ENCODE results near the gene PRKAG2. TPM values are rescaled to one million over a fixed set of nuclear protein-coding genes. Genes with fewer than 3 reads are reported as not detected.

Gene PRKAG2
- total and polyA plus RNA-seq, 2 of the 8 experiments (the other 6 are each of a cell fraction or from before 2014, with no cell fraction given): 7.5 to 18.1 TPM

DNA sequence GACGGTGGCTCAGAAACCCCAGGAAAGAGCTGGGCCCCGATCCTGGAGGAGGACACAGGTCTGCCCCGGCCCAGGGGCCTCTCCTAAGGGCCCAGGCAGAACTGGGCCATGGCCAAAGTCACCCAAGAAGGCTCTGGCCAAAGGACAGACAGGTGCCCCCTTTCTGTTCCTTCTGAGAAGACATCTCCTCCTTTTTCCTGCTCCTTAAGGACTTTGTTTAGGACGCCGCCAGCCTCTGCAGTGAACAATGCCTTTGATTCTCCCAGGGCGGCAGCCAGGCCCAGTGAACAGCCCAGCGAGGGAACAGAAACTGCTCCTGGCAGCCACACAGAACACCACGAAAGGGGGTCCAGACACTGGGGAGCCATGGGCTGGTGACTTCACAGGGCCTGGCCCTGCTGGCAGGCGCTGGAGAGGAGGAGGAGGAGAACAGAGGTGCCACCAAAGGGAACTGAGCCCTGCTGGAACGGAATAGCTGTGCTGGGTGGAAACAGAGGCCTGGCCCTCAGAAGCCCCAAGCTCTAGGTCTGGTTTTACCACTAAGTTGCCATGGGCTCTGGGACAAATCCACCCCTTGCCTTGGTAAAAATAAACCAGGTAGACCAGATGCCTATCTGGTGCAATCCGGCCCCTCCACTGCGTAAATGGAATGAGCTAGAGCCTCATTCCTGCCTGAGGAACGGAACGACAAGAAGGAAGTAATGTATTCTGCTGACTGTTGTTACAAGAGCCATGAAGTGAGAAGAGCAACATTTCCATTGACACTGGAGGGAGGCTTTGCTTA lies 193.9 kb downstream of the PRKAG2 start:
- no peaks in the 10 kb centered on the region for H3K36me3 ChIP-seq (ENCODE audit: control insufficient read depth in 2 of 4, insufficient read depth in 4 of 4, low read length in 3 of 4)
- no peak overlapping the region for H3K27ac ChIP-seq (ENCODE audit: low read depth, low read length)
- H4K20me1 ChIP-seq (replicated peaks in 1 of 2; ENCODE audit: control insufficient read depth in 1 of 2, insufficient read depth in 2 of 2, low read length in 2 of 2): no peaks in the 10 kb centered on the region
- no peak overlapping the region for H2BK20ac ChIP-seq (ENCODE audit: low read length)
- H3K18ac ChIP-seq (ENCODE audit: extremely low read depth, low read length): no peak overlapping the region
- DNase-seq (ENCODE audit: low read depth in 1 of 2, low spot score in 2 of 2) (no peak), FAIRE-seq (no peak)
- no peaks in the 10 kb centered on the region for H3K9me3 ChIP-seq (ENCODE audit: insufficient read depth in 2 of 2, low read depth in 1 of 2, low read length in 1 of 2)
- H3K4me1 ChIP-seq (replicated peaks in 1 of 4; ENCODE audit: control insufficient read depth in 3 of 4, insufficient read depth in 4 of 4, low read length in 3 of 4): peaks cover 0 to 9% (median 3%) of the 10 kb centered on the region in 4 experiments; a peak in 2 of 7 replicates
- H4K91ac ChIP-seq (replicated peaks; ENCODE audit: insufficient read length, low read length): no peak overlapping the region
- H3K4me3 ChIP-seq (ENCODE audit: extremely low read depth in 1 of 4, insufficient read depth in 2 of 4, low read depth in 3 of 4, low read length in 4 of 4): no peak overlapping the region
- no peak overlapping the region; the same call in 1 of the 2 replicates for H4K8ac ChIP-seq (ENCODE audit: extremely low read depth, insufficient read depth, low read length)
- no peak overlapping the region for H2BK120ac ChIP-seq (replicated peaks; ENCODE audit: low read depth, low read length)
- H2BK5ac ChIP-seq (ENCODE audit: low read depth, low read length): no peak overlapping the region
- no peak overlapping the region for H3K56ac ChIP-seq (replicated peaks; ENCODE audit: insufficient read length, low read depth, low read length)
- CTCF ChIA-PET (ENCODE audit: partially characterized antibody): interaction anchor here (1.1 to 4.4 kb wide), 4 partner anchors 10 to 76 kb away, joined by 4 to 29 read pairs (median 6); no protein-coding TSS in a partner anchor
- no peak overlapping the region for H3K9ac ChIP-seq (replicated peaks in 1 of 4; ENCODE audit: extremely low read depth in 1 of 4, low read depth in 3 of 4, low read length in 3 of 4)
- WGBS, 2 experiments (ENCODE audit: extremely low coverage in 1 of 2, insufficient coverage in 1 of 2, insufficient read length in 1 of 2, insufficient replicate concordance in 2 of 2, low coverage in 1 of 2, low lambda C conversion rate in 2 of 2, missing lambda C conversion rate in 1 of 2): 88% methylated on average over 11 of the region's 14 CpGs; no CpG with 5 or more reads in 1 of the 2 experiments
- no peak overlapping the region for H3K4ac ChIP-seq (replicated peaks; ENCODE audit: insufficient read length, low read depth, low read length)
- H3K23ac ChIP-seq (ENCODE audit: insufficient read length): no peak overlapping the region
- H2BK12ac ChIP-seq (ENCODE audit: low read depth, low read length): no peak overlapping the region
- no peak overlapping the region for H2AK5ac ChIP-seq (ENCODE audit: low read depth, low read length)
- H3K79me2 ChIP-seq (ENCODE audit: control insufficient read depth in 1 of 2, insufficient read depth in 2 of 2, low read length in 2 of 2): no peaks in the 10 kb centered on the region
- H3K79me1 ChIP-seq (ENCODE audit: low read depth, low read length): no peaks in the 10 kb centered on the region
- no peak overlapping the region for H2BK15ac ChIP-seq (ENCODE audit: low read length)
- POLR2A ChIA-PET (ENCODE audit: partially characterized antibody): no interaction called here
- no peak overlapping the region for H3K14ac ChIP-seq (ENCODE audit: insufficient read length)
- H3K23me2 ChIP-seq (ENCODE audit: low read depth, low read length): no peaks in the 10 kb centered on the region
- H3K4me2 ChIP-seq (ENCODE audit: insufficient read depth in 1 of 2, low read depth in 2 of 2, low read length in 2 of 2): no peak overlapping the region
- peaks cover 0 to 3% (median 0%) of the 10 kb centered on the region in 4 experiments; a peak in 1 of 7 replicates for H3K27me3 ChIP-seq (replicated peaks in 1 of 4; ENCODE audit: control insufficient read depth in 3 of 4, extremely low read depth in 1 of 4, insufficient read depth in 3 of 4, low read length in 3 of 4)
- no peak overlapping the region for H4K5ac ChIP-seq (ENCODE audit: insufficient read length, low read depth, low read length)
- H2AFZ ChIP-seq (ENCODE audit: low read length): no peak overlapping the region
- TF ChIP-seq SUZ12 (IDR thresholded peaks at IDR 0.05; ENCODE audit: low read length): no peak
- TF ChIP-seq JUN (IDR thresholded peaks at IDR 0.05; ENCODE audit: low read depth, low read length): no peak
- TF ChIP-seq, protein P1, sequence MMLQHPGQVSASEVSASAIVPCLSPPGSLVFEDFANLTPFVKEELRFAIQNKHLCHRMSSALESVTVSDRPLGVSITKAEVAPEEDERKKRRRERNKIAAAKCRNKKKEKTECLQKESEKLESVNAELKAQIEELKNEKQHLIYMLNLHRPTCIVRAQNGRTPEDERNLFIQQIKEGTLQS (IDR thresholded peaks at IDR 0.05; ENCODE audit: insufficient read depth, low read depth, low read length): no peak
- no peak for TF ChIP-seq TCF12 (IDR thresholded peaks at IDR 0.05; ENCODE audit: low read depth, low read length)
- no peak for TF ChIP-seq HDAC2 (IDR thresholded peaks at IDR 0.05; ENCODE audit: borderline replicate concordance in 1 of 2, low read depth in 2 of 2, low read length in 2 of 2)
- TF ChIP-seq BACH1 (IDR thresholded peaks at IDR 0.05; ENCODE audit: low read length): no peak
- no peak for TF ChIP-seq ZNF274 (IDR thresholded peaks at IDR 0.05; ENCODE audit: borderline replicate concordance, extremely low read depth, low read length)
- no peak for TF ChIP-seq SRF (IDR thresholded peaks at IDR 0.05; ENCODE audit: low read depth, low read length)
- TF ChIP-seq JUND (IDR thresholded peaks at IDR 0.05; ENCODE audit: low read length): no peak
- no peak for TF ChIP-seq KDM5A (IDR thresholded peaks at IDR 0.05; ENCODE audit: low read length)
- no peak for TF ChIP-seq SP4 (IDR thresholded peaks at IDR 0.05; ENCODE audit: low read length)
- no peak for TF ChIP-seq TBP (IDR thresholded peaks at IDR 0.05; ENCODE audit: low read depth, low read length)
- no peak for TF ChIP-seq CHD1 (IDR thresholded peaks at IDR 0.05; ENCODE audit: low read depth, low read length)

All from H1 (cell line).